HEK293 (cell line): ENCODE results near the gene FXR1.
"Not testable (repeated sequence)": the region's sequence is repeated elsewhere in the genome, so short reads cannot be mapped to it uniquely, and the experiment has no call there.

ENCODE experiments used
- CTCF ChIA-PET: fragments of 350-600 bp; formaldehyde crosslinking; extraction: SDS; loops from one replicate; lab custom pipeline; 2021; ENCODE audit warnings: antibody characterized with exemption; lab: Yijun Ruan, JAX
- POLR2A ChIA-PET: fragments of 300-600 bp; formaldehyde crosslinking; extraction: SDS; loops from one replicate; lab custom pipeline; 2020; ENCODE audit warnings: antibody characterized with exemption, inconsistent platforms; lab: Yijun Ruan, JAX
- H3K27ac ChIP-seq: fragments of 200-500 bp; sonication (Bioruptor generic); 2 replicates; pipeline ENCODE4 v1.5.1; 2014; ENCODE audit warnings: low read depth, low read length, control low read depth, inconsistent platforms; ENCODE audit errors: extremely low read depth
- H3K36me3 ChIP-seq, 2 experiments: fragments of 200-500 bp in 1 of 2; sonication (Bioruptor generic) in 1 of 2; 1 replicate in 1 of 2; 2 replicates in 1 of 2; pipeline ENCODE4 v1.5.1; 2014 to 2017; ENCODE audit warnings: inconsistent platforms in 2 of 2, low read length in 2 of 2; ENCODE audit not compliant: control insufficient read depth in 2 of 2, insufficient read depth in 1 of 2
- H3K4me1 ChIP-seq: fragments of 200-500 bp; sonication (Bioruptor generic); 2 replicates; pipeline ENCODE4 v1.5.1; 2014; ENCODE audit warnings: mild to moderate bottlenecking, low read length, inconsistent platforms; ENCODE audit not compliant: control insufficient read depth, insufficient read depth
- H3K4me3 ChIP-seq: 2 replicates; pipeline ENCODE4 v1.5.1; 2011; ENCODE audit warnings: low read depth, mild to moderate bottlenecking, control low read depth, low read length, moderate library complexity
- H3K9me3 ChIP-seq: fragments of 200-500 bp; sonication (Bioruptor generic); 2 replicates; pipeline ENCODE4 v1.5.1; 2014; ENCODE audit warnings: low read depth, low read length, inconsistent platforms; ENCODE audit not compliant: control insufficient read depth, insufficient read depth
- BCL11A ChIP-seq: fragments of 450-650 bp; formaldehyde crosslinking; IDR thresholded peaks from 2 replicates; pipeline ENCODE4 v1.5.1; 2016; ENCODE audit warnings: low read depth, missing biosample characterization, missing genetic modification characterization
- FEZF1 ChIP-seq: fragments of 450-650 bp; formaldehyde crosslinking; IDR thresholded peaks from 2 replicates; pipeline ENCODE4 v1.5.1; 2016; ENCODE audit warnings: missing biosample characterization, missing genetic modification characterization
- GFI1B ChIP-seq: fragments of 450-650 bp; formaldehyde crosslinking; IDR thresholded peaks from 2 replicates; pipeline ENCODE4 v1.5.1; 2016; ENCODE audit warnings: missing biosample characterization, missing genetic modification characterization
- HOXD13 ChIP-seq: sonication (generic); formaldehyde crosslinking; IDR thresholded peaks from 2 replicates; pipeline ENCODE4 v1.8.0; 2022; ENCODE audit warnings: missing genetic modification reagents, borderline replicate concordance
- TCF7L2 ChIP-seq: IDR thresholded peaks from 2 replicates; pipeline ENCODE4 v1.6.1; 2011; ENCODE audit warnings: low read depth, mild to moderate bottlenecking, inconsistent platforms, low read length, moderate library complexity, borderline replicate concordance
- WT1 ChIP-seq: fragments of 450-650 bp; formaldehyde crosslinking; IDR thresholded peaks from 2 replicates; pipeline ENCODE4 v1.5.1; 2016; ENCODE audit warnings: missing biosample characterization, missing genetic modification characterization
- ZBTB7A ChIP-seq: fragments of 450-650 bp; formaldehyde crosslinking; IDR thresholded peaks from 2 replicates; pipeline ENCODE4 v1.5.1; 2016; ENCODE audit warnings: low read depth, missing biosample characterization, missing genetic modification characterization
- ZEB2 ChIP-seq: fragments of 450-650 bp; formaldehyde crosslinking; IDR thresholded peaks from 2 replicates; pipeline ENCODE4 v1.5.1; 2016; ENCODE audit warnings: missing biosample characterization, missing genetic modification characterization
- ZFHX2 ChIP-seq: fragments of 450-650 bp; formaldehyde crosslinking; conservative IDR thresholded peaks from 2 replicates; pipeline ENCODE4 v1.5.1; 2016; ENCODE audit warnings: missing biosample characterization, missing genetic modification characterization
- ZNF155 ChIP-seq: fragments of 450-650 bp; formaldehyde crosslinking; IDR thresholded peaks from 2 replicates; pipeline ENCODE4 v1.5.1; 2016; ENCODE audit warnings: missing biosample characterization, missing genetic modification characterization
- ZNF266 ChIP-seq: fragments of 450-650 bp; formaldehyde crosslinking; IDR thresholded peaks from 2 replicates; pipeline ENCODE4 v1.5.1; 2016; ENCODE audit warnings: missing biosample characterization, missing genetic modification characterization, low read depth
- ZNF280D ChIP-seq: fragments of 450-650 bp; formaldehyde crosslinking; IDR thresholded peaks from 2 replicates; pipeline ENCODE4 v1.5.1; 2016; ENCODE audit warnings: missing biosample characterization, missing genetic modification characterization
- ZNF416 ChIP-seq: fragments of 450-650 bp; formaldehyde crosslinking; IDR thresholded peaks from 2 replicates; pipeline ENCODE4 v1.5.1; 2016; ENCODE audit warnings: missing biosample characterization, missing genetic modification characterization
- ZNF558 ChIP-seq: fragments of 450-650 bp; formaldehyde crosslinking; IDR thresholded peaks from 2 replicates; pipeline ENCODE4 v1.5.1; 2016; ENCODE audit warnings: missing biosample characterization, missing genetic modification characterization
- ZNF600 ChIP-seq: fragments of 450-650 bp; formaldehyde crosslinking; IDR thresholded peaks from 2 replicates; pipeline ENCODE4 v1.5.1; 2016; ENCODE audit warnings: missing biosample characterization, missing genetic modification characterization
- ZNF626 ChIP-seq: fragments of 450-650 bp; sonication (Bioruptor Pico); formaldehyde crosslinking; IDR thresholded peaks from 2 replicates; pipeline ENCODE4 v1.5.1; 2018; ENCODE audit warnings: missing biosample characterization, missing genetic modification characterization, inconsistent platforms
- ZNF629 ChIP-seq: fragments of 450-650 bp; formaldehyde crosslinking; IDR thresholded peaks from 2 replicates; pipeline ENCODE4 v1.5.1; 2017; ENCODE audit warnings: missing biosample characterization, missing genetic modification characterization
- ZNF639 ChIP-seq: fragments of 450-650 bp; formaldehyde crosslinking; IDR thresholded peaks from 2 replicates; pipeline ENCODE4 v1.5.1; 2016; ENCODE audit warnings: missing biosample characterization, missing genetic modification characterization
- ZNF654 ChIP-seq: fragments of 450-650 bp; formaldehyde crosslinking; IDR thresholded peaks from 2 replicates; pipeline ENCODE4 v1.5.1; 2016; ENCODE audit warnings: low read depth, missing biosample characterization, missing genetic modification characterization
- ZNF658 ChIP-seq: fragments of 450-650 bp; formaldehyde crosslinking; IDR thresholded peaks from 2 replicates; pipeline ENCODE4; 2016; ENCODE audit warnings: missing biosample characterization, missing genetic modification characterization
- ZNF776 ChIP-seq: fragments of 450-650 bp; formaldehyde crosslinking; IDR thresholded peaks from 2 replicates; pipeline ENCODE4 v1.5.0; 2017; ENCODE audit warnings: missing biosample characterization, missing genetic modification characterization, borderline replicate concordance
- ZNF843 ChIP-seq: fragments of 450-650 bp; formaldehyde crosslinking; IDR thresholded peaks from 2 replicates; pipeline ENCODE4 v1.5.1; 2016; ENCODE audit warnings: missing biosample characterization, missing genetic modification characterization
- ZXDB ChIP-seq: fragments of 450-650 bp; formaldehyde crosslinking; IDR thresholded peaks from 2 replicates; pipeline ENCODE4 v1.5.1; 2016; ENCODE audit warnings: missing biosample characterization, missing genetic modification characterization
- TF ChIP-seq, protein P1 (sequence below): fragments of 450-650 bp; formaldehyde crosslinking; IDR thresholded peaks from 2 replicates; pipeline ENCODE4 v1.5.1; 2016; ENCODE audit warnings: missing biosample characterization, missing genetic modification characterization
- TF ChIP-seq, protein P2 (sequence below): fragments of 450-650 bp; formaldehyde crosslinking; IDR thresholded peaks from 2 replicates; pipeline ENCODE4 v1.5.1; 2017; ENCODE audit warnings: missing biosample characterization, missing genetic modification characterization

Gene FXR1

DNA sequence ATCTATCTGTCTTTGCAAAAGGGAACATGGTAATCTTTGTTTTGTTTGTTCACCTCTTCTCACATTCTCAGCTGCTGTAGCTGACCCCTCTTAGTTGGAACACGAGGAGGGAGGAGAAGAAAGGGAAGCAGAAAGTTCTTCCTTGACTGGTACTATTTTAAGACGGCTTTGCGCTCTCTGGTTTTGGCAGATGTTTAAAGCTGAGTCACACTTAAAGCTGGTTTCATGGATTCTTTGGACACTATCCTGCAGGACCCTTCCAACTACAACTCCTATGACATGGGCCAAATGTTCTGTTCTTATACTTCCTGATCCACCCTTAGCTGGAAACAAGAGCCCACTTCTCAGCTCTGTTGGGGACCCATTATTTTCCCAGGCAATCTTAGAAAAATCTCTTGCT, 40.6 kb upstream of the FXR1 start (continued):
- TF ChIP-seq, protein P1, sequence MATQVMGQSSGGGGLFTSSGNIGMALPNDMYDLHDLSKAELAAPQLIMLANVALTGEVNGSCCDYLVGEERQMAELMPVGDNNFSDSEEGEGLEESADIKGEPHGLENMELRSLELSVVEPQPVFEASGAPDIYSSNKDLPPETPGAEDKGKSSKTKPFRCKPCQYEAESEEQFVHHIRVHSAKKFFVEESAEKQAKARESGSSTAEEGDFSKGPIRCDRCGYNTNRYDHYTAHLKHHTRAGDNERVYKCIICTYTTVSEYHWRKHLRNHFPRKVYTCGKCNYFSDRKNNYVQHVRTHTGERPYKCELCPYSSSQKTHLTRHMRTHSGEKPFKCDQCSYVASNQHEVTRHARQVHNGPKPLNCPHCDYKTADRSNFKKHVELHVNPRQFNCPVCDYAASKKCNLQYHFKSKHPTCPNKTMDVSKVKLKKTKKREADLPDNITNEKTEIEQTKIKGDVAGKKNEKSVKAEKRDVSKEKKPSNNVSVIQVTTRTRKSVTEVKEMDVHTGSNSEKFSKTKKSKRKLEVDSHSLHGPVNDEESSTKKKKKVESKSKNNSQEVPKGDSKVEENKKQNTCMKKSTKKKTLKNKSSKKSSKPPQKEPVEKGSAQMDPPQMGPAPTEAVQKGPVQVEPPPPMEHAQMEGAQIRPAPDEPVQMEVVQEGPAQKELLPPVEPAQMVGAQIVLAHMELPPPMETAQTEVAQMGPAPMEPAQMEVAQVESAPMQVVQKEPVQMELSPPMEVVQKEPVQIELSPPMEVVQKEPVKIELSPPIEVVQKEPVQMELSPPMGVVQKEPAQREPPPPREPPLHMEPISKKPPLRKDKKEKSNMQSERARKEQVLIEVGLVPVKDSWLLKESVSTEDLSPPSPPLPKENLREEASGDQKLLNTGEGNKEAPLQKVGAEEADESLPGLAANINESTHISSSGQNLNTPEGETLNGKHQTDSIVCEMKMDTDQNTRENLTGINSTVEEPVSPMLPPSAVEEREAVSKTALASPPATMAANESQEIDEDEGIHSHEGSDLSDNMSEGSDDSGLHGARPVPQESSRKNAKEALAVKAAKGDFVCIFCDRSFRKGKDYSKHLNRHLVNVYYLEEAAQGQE (tag by site-specific recombination): no peak
- TF ChIP-seq ZNF654 (tag by site-specific recombination): no peak
- no peak for TF ChIP-seq HOXD13 (CRISPR knock-in tag)

- CTCF ChIA-PET: interaction anchor here (0.6 kb wide), 2 partner anchors 15 to 48 kb away, joined by 3 read pairs; no protein-coding TSS in a partner anchor
- H3K9me3 ChIP-seq, POLR2A ChIA-PET, H3K4me1 ChIP-seq, H3K4me3 ChIP-seq, H3K27ac ChIP-seq, H3K36me3 ChIP-seq: not testable (repeated sequence)
Measured at GRCh38 chr3:180872430-180872829, 40.0 kb upstream of the FXR1 start.

DNA sequence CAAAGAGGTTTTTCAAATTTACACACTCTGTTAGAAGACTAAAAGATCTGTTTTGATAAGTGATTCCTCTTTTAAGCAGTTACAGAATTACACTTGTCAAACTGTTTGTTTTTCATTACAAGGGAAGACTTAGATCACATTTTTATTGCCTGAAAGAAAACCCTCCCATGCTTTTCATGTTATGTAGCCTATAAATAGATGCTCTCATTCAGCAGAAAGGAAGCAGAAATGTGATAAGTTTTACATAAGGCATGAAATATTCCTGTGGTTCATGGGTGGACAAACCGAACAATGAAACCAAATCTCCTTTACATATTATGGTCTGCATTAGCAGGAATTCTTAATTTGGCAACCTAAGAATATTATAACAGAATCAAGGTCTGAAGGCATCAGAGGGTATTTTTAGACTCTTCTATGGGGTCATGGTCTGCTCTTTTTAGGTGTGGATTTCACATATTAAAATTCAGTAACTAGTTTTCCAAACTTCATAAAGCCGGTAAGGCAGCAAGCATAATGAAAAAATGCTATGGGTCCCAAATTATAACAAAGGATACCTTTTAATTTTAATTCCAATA, 37.3 kb upstream of the FXR1 start:
- POLR2A ChIA-PET: no interaction called here
- Histone ChIP-seq H3K4me1 (no peaks in the 10 kb centered on the region), H3K4me3 (no peak overlapping the region), H3K27ac (no peak overlapping the region), H3K36me3 (no peaks in the 10 kb centered on the region), H3K9me3 (no peaks in the 10 kb centered on the region)
- CTCF ChIA-PET: no interaction called here
- TF ChIP-seq, protein P2, sequence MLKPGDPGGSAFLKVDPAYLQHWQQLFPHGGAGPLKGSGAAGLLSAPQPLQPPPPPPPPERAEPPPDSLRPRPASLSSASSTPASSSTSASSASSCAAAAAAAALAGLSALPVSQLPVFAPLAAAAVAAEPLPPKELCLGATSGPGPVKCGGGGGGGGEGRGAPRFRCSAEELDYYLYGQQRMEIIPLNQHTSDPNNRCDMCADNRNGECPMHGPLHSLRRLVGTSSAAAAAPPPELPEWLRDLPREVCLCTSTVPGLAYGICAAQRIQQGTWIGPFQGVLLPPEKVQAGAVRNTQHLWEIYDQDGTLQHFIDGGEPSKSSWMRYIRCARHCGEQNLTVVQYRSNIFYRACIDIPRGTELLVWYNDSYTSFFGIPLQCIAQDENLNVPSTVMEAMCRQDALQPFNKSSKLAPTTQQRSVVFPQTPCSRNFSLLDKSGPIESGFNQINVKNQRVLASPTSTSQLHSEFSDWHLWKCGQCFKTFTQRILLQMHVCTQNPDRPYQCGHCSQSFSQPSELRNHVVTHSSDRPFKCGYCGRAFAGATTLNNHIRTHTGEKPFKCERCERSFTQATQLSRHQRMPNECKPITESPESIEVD: peak; percentile 64
- TF ChIP-seq GFI1B (tag by site-specific recombination): no peak
- no peak for TF ChIP-seq ZNF639 (tag by site-specific recombination)
- TF ChIP-seq ZXDB: 0 out of 2 replicates have a peak, but pooled peaks have one; percentile 25
- no peak for TF ChIP-seq ZNF600 (tag by site-specific recombination)
- TF ChIP-seq ZNF416 (tag by site-specific recombination): no peak
- TF ChIP-seq ZNF155: no peak
- TF ChIP-seq ZNF776: no peak
- TF ChIP-seq BCL11A (tag by site-specific recombination): peak; percentile 31; the same call in 1 of the 2 replicates
- peak; percentile 35; the same call in 1 of the 2 replicates for TF ChIP-seq TCF7L2
- no peak for TF ChIP-seq ZNF266 (tag by site-specific recombination)
- TF ChIP-seq ZNF658 (tag by site-specific recombination): no peak
- no peak for TF ChIP-seq ZNF280D
- no peak for TF ChIP-seq ZBTB7A (tag by site-specific recombination)
- TF ChIP-seq ZEB2 (tag by site-specific recombination): 0 out of 2 replicates have a peak, but pooled peaks have one; percentile 22
- TF ChIP-seq ZNF843 (tag by site-specific recombination): peak; percentile 58; the same call in 1 of the 2 replicates
- no peak for TF ChIP-seq ZNF558 (tag by site-specific recombination)
- TF ChIP-seq FEZF1: peak; percentile 44
- TF ChIP-seq ZNF629 (tag by site-specific recombination): 0 out of 2 replicates have a peak, but pooled peaks have one; percentile 24
- TF ChIP-seq WT1 (tag by site-specific recombination): peak; percentile 93
- TF ChIP-seq ZNF626 (tag by site-specific recombination): no peak
- TF ChIP-seq ZFHX2 (tag by site-specific recombination): no peak
